BJ (cell line): Measurements from ENCODE around the gene RBFOX1. TPM values are rescaled to one million over a fixed set of nuclear protein-coding genes. Genes with fewer than 3 reads are reported as not detected.

Experiments used
- CTCF ChIA-PET: fragments of 350-600 bp; formaldehyde crosslinking; extraction: SDS; loops from one replicate; lab custom pipeline; 2021; ENCODE audit warnings: antibody characterized with exemption, inconsistent platforms; lab: Yijun Ruan, JAX
- POLR2A ChIA-PET: fragments of 300-600 bp; sonication (Branson Sonifier 250); formaldehyde crosslinking; extraction: SDS; loops from one replicate; lab custom pipeline; 2021; ENCODE audit warnings: antibody characterized with exemption; lab: Charles Lee
- DNase-seq: peaks from one replicate; pipeline ENCODE4 v3.0.0-alpha.2; 2011; ENCODE audit warnings: low read depth
- H3K27me3 ChIP-seq: 2 replicates; pipeline ENCODE4 v1.6.0; 2011; ENCODE audit warnings: low read length; ENCODE audit not compliant: control insufficient read depth, insufficient read depth
- H3K36me3 ChIP-seq: 2 replicates; pipeline ENCODE4 v1.5.1; 2011; ENCODE audit warnings: low read length; ENCODE audit not compliant: control insufficient read depth, insufficient read depth
- H3K4me3 ChIP-seq: 2 replicates; pipeline ENCODE4 v1.5.1; 2011; ENCODE audit warnings: low read depth, mild to moderate bottlenecking, control low read depth, low read length
- polyA plus RNA-seq: library from polyadenylated mRNA; depleted of rRNA; stranded (reverse); fragments of >200 nt; gene quantifications from 2 replicates; pipeline ENCODE4 v1.2.3, GENCODE V29; 2011
- TF ChIP-seq, protein P1 (sequence below): IDR thresholded peaks from 2 replicates; pipeline ENCODE4 v1.5.1; 2011; ENCODE audit warnings: low read depth, mild to moderate bottlenecking, control low read depth, inconsistent platforms, low read length, moderate library complexity; ENCODE audit not compliant: insufficient read depth

Gene RBFOX1
- polyA plus RNA-seq, 1 experiment = not detected

- no peak overlapping the region for H3K4me3 ChIP-seq
- ChIA-PET CTCF (no interaction called here), POLR2A (no interaction called here)
- H3K36me3 ChIP-seq = no peaks in the 10 kb centered on the region
- no peaks in the 10 kb centered on the region for H3K27me3 ChIP-seq
- TF ChIP-seq, protein P1, sequence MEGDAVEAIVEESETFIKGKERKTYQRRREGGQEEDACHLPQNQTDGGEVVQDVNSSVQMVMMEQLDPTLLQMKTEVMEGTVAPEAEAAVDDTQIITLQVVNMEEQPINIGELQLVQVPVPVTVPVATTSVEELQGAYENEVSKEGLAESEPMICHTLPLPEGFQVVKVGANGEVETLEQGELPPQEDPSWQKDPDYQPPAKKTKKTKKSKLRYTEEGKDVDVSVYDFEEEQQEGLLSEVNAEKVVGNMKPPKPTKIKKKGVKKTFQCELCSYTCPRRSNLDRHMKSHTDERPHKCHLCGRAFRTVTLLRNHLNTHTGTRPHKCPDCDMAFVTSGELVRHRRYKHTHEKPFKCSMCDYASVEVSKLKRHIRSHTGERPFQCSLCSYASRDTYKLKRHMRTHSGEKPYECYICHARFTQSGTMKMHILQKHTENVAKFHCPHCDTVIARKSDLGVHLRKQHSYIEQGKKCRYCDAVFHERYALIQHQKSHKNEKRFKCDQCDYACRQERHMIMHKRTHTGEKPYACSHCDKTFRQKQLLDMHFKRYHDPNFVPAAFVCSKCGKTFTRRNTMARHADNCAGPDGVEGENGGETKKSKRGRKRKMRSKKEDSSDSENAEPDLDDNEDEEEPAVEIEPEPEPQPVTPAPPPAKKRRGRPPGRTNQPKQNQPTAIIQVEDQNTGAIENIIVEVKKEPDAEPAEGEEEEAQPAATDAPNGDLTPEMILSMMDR = no peak
- DNase-seq = no peak
Measured at GRCh38 chr16:7689234-7689633, 356.6 kb downstream of the RBFOX1 start.

GRCh38 chr16:7691533-7691932, 358.9 kb downstream of the RBFOX1 start:
- no peaks in the 10 kb centered on the region for H3K27me3 ChIP-seq
- H3K36me3 ChIP-seq = no peaks in the 10 kb centered on the region
- TF ChIP-seq, protein P1 = no peak
- ChIA-PET CTCF (no interaction called here), POLR2A (no interaction called here)
- H3K4me3 ChIP-seq = no peak overlapping the region
- no peak for DNase-seq

GRCh38 chr16:7703672-7704071, 371.0 kb downstream of the RBFOX1 start:
- no peak overlapping the region for H3K4me3 ChIP-seq
- H3K36me3 ChIP-seq = no peaks in the 10 kb centered on the region
- TF ChIP-seq, protein P1 = no peak
- ChIA-PET POLR2A (no interaction called here), CTCF (no interaction called here)
- H3K27me3 ChIP-seq = no peaks in the 10 kb centered on the region
- no peak for DNase-seq

DNA sequence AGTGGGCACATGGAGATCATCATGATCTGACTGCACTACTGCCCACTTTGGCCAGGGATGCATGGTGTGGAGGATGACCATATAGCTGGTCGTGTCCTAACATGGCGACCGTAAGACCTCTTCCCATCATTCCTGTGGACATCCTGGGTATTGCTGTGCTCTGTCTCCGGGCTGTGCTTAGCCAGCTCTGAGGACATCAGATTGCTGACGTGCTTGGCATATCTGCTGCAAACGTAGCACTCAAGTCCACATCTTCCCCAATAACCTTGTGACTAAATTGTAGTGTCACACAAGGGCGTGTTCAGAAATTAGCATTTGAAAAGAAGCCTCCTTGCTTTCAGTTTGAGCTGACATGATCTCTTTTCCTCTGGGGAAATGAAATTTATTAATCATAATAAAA, 373.2 kb downstream of the RBFOX1 start:
- no peak for DNase-seq
- no peaks in the 10 kb centered on the region for H3K36me3 ChIP-seq
- H3K27me3 ChIP-seq = no peaks in the 10 kb centered on the region
- TF ChIP-seq, protein P1 = no peak
- POLR2A ChIA-PET = no interaction called here
- no peak overlapping the region for H3K4me3 ChIP-seq
- CTCF ChIA-PET = no interaction called here

GRCh38 chr16:7709186-7709585, 376.5 kb downstream of the RBFOX1 start:
- H3K4me3 ChIP-seq = no peak overlapping the region
- ChIA-PET POLR2A (no interaction called here), CTCF (no interaction called here)
- no peaks in the 10 kb centered on the region for H3K36me3 ChIP-seq
- no peaks in the 10 kb centered on the region for H3K27me3 ChIP-seq
- TF ChIP-seq, protein P1 = no peak
- DNase-seq = no peak
